Stimulated activated naive CD4-positive, alpha-beta T cell (primary cell): Measurements from ENCODE around the gene CCL22.
"Not testable (repeated sequence)": the region's sequence is repeated elsewhere in the genome, so short reads cannot be mapped to it uniquely, and the experiment has no call there.

Experiments
- DNase-seq, 6 experiments: peaks; one replicate each; lab custom pipeline; 2025; lab: John Stamatoyannopoulos, UW

The CCL22 gene

GRCh38 chr16:57394444-57394843 lies 35.9 kb downstream of the CCL22 start:
- no peak for DNase-seq

- no peak for DNase-seq
Measured at GRCh38 chr16:57395026-57395425, 36.4 kb downstream of the CCL22 start.

- DNase-seq, result no peak
Measured at GRCh38 chr16:57396786-57397185, 38.2 kb downstream of the CCL22 start.

GRCh38 chr16:57397493-57397892 lies 38.9 kb downstream of the CCL22 start:
- not testable (repeated sequence) for DNase-seq

GRCh38 chr16:57401943-57402640 lies 43.5 kb downstream of the CCL22 start:
- DNase-seq, result no peak

- DNase-seq, result no peak
Measured at GRCh38 chr16:57403965-57404817, 45.6 kb downstream of the CCL22 start, which contains the start of gene CCL17. CCL17 (plus strand) TSS chr16:57404767; CDS start chr16:57413933, 9,166 bp downstream.

GRCh38 chr16:57405097-57405496 lies 46.5 kb downstream of the CCL22 start:
- DNase-seq, result no peak

GRCh38 chr16:57406881-57407280 lies 48.3 kb downstream of the CCL22 start:
- DNase-seq, result no peak

GRCh38 chr16:57407521-57408353 lies 49.2 kb downstream of the CCL22 start:
- no peak for DNase-seq

- no peak for DNase-seq
Measured at GRCh38 chr16:57409065-57409464, 50.5 kb downstream of the CCL22 start.

- DNase-seq, result no peak
Measured at GRCh38 chr16:57409870-57410587, 51.4 kb downstream of the CCL22 start.

- DNase-seq, result no peak
Measured at GRCh38 chr16:57411362-57411976, 52.9 kb downstream of the CCL22 start.

- no peak for DNase-seq
Measured at GRCh38 chr16:57412584-57412983, 54.0 kb downstream of the CCL22 start.

- DNase-seq, result no peak
Measured at GRCh38 chr16:57413301-57413730, 54.7 kb downstream of the CCL22 start.

- DNase-seq, result no peak
Measured at GRCh38 chr16:57413733-57414132, 55.1 kb downstream of the CCL22 start.
